Osteoblast (primary cell): Measurements from ENCODE around the gene USP28. TPM values are rescaled to one million over a fixed set of nuclear protein-coding genes. Genes with fewer than 3 reads are reported as not detected.
"Not testable (repeated sequence)": the region's sequence is repeated elsewhere in the genome, so short reads cannot be mapped to it uniquely, and the experiment has no call there.

Source experiments
- DNase-seq: peaks from one replicate; pipeline ENCODE4 v3.0.0; 2011; ENCODE audit warnings: low spot score, mixed read lengths; ENCODE audit not compliant: insufficient read length; ENCODE audit errors: missing footprints
- H2AFZ ChIP-seq: 2 replicates; pipeline ENCODE4 v1.6.0; 2011; ENCODE audit warnings: mild to moderate bottlenecking, low read length
- H3K27ac ChIP-seq: 2 replicates; pipeline ENCODE4 v1.5.1; 2011; ENCODE audit warnings: mild to moderate bottlenecking, low read depth, low read length, moderate library complexity
- H3K27me3 ChIP-seq: 2 replicates; pipeline ENCODE4 v1.6.0; 2012; ENCODE audit warnings: mild to moderate bottlenecking, control low read depth, inconsistent platforms, low read length, moderate library complexity; ENCODE audit not compliant: insufficient read depth
- H3K36me3 ChIP-seq: 2 replicates; pipeline ENCODE4 v1.5.1; 2011; ENCODE audit warnings: mild to moderate bottlenecking, low read length, control low read depth, moderate library complexity; ENCODE audit not compliant: insufficient read depth
- H3K4me1 ChIP-seq: 2 replicates; pipeline ENCODE4 v1.5.1; 2011; ENCODE audit warnings: mild to moderate bottlenecking, low read length, control low read depth, moderate library complexity; ENCODE audit not compliant: insufficient read depth
- H3K4me2 ChIP-seq: 2 replicates; pipeline ENCODE4 v1.6.0; 2011; ENCODE audit warnings: mild to moderate bottlenecking, low read length; ENCODE audit not compliant: insufficient read depth
- H3K4me3 ChIP-seq: fragments of 200-600 bp; sonication (generic); 3 replicates; pipeline ENCODE4 v1.5.1; 2012; ENCODE audit warnings: mild to moderate bottlenecking, low read length, inconsistent platforms; ENCODE audit not compliant: insufficient read depth
- H3K79me2 ChIP-seq: 2 replicates; pipeline ENCODE4 v1.6.0; 2012; ENCODE audit warnings: mild to moderate bottlenecking, low read length, control low read depth, inconsistent platforms; ENCODE audit not compliant: insufficient read depth
- H3K9me3 ChIP-seq: 2 replicates; pipeline ENCODE4 v1.5.1; 2011; ENCODE audit warnings: low read depth, low read length, control low read depth
- H4K20me1 ChIP-seq: 2 replicates; pipeline ENCODE4 v1.6.0; 2012; ENCODE audit warnings: mild to moderate bottlenecking, low read length, control low read depth; ENCODE audit not compliant: insufficient read depth
- CTCF ChIP-seq: IDR thresholded peaks from 2 replicates; pipeline ENCODE4 v1.5.1; 2011; ENCODE audit warnings: mild to moderate bottlenecking, low read depth, low read length, moderate library complexity; ENCODE audit errors: extremely low read depth
- total RNA-seq: library from RNA; depleted of rRNA; stranded (reverse); fragments of >200 nt; gene quantifications from 2 replicates; pipeline ENCODE4 v1.2.3, GENCODE V29; 2012

The USP28 gene
- total RNA-seq, 1 donor: 31.5 TPM

- peak; percentile 32 for DNase-seq
- no peaks in the 10 kb centered on the region for H3K4me1 ChIP-seq
- H3K4me3 ChIP-seq: no peak overlapping the region
- H3K27ac ChIP-seq: no peak overlapping the region
- TF ChIP-seq CTCF: no peak
- H4K20me1 ChIP-seq: no peaks in the 10 kb centered on the region
- no peaks in the 10 kb centered on the region for H3K36me3 ChIP-seq
- H3K79me2 ChIP-seq: no peaks in the 10 kb centered on the region
- no peak overlapping the region for H2AFZ ChIP-seq
- no peaks in the 10 kb centered on the region for H3K9me3 ChIP-seq
- no peaks in the 10 kb centered on the region for H3K27me3 ChIP-seq
- no peak overlapping the region for H3K4me2 ChIP-seq
Observed at GRCh38 chr11:113884361-113884836, 9.0 kb upstream of the USP28 start.

GRCh38 chr11:113881856-113882255 is 6.5 kb upstream of the USP28 start:
- Histone ChIP-seq H2AFZ (no peak overlapping the region), H3K4me3 (no peak overlapping the region), H3K27me3 (no peaks in the 10 kb centered on the region), H3K79me2 (no peaks in the 10 kb centered on the region), H3K4me2 (no peak overlapping the region), H3K27ac (no peak overlapping the region), H4K20me1 (no peaks in the 10 kb centered on the region), H3K36me3 (no peaks in the 10 kb centered on the region), H3K9me3 (no peaks in the 10 kb centered on the region), H3K4me1 (no peaks in the 10 kb centered on the region)
- peak; percentile 54 for DNase-seq
- no peak for TF ChIP-seq CTCF

- no peaks in the 10 kb centered on the region for H4K20me1 ChIP-seq
- no peaks in the 10 kb centered on the region for H3K27me3 ChIP-seq
- no peak for DNase-seq
Observed at GRCh38 chr11:113880971-113881370, 5.6 kb upstream of the USP28 start.

GRCh38 chr11:113879446-113879845 is 4.1 kb upstream of the USP28 start:
- H3K9me3 ChIP-seq, H2AFZ ChIP-seq, H3K4me3 ChIP-seq, H3K27ac ChIP-seq, H3K4me1 ChIP-seq, DNase-seq, H3K79me2 ChIP-seq, H3K4me2 ChIP-seq, H3K27me3 ChIP-seq, H4K20me1 ChIP-seq, H3K36me3 ChIP-seq: not testable (repeated sequence)

More at GRCh38 chr11:113880971-113881370, 5.6 kb upstream of the USP28 start:
- TF ChIP-seq CTCF: no peak
- Histone ChIP-seq H3K4me2 (no peak overlapping the region), H3K36me3 (no peaks in the 10 kb centered on the region), H3K4me1 (no peaks in the 10 kb centered on the region), H3K9me3 (no peaks in the 10 kb centered on the region), H3K4me3 (no peak overlapping the region), H3K79me2 (no peaks in the 10 kb centered on the region), H3K27ac (no peak overlapping the region), H2AFZ (no peak overlapping the region)
